GM12878 (cell line): ENCODE data around the gene PALD1. TPM values are rescaled to one million over a fixed set of nuclear protein-coding genes. Genes with fewer than 3 reads are reported as not detected.

ENCODE experiments used
- NR2F1 ChIP-seq: fragments of 450-650 bp; conservative IDR thresholded peaks from 2 replicates; pipeline ENCODE4 v1.6.1; 2017; ENCODE audit warnings: mild to moderate bottlenecking
- PAX8 ChIP-seq: fragments of 450-650 bp; IDR thresholded peaks from 2 replicates; pipeline ENCODE4 v1.6.1; 2017; ENCODE audit warnings: mild to moderate bottlenecking, moderate library complexity
- PBX3 ChIP-seq: IDR thresholded peaks from 2 replicates; pipeline ENCODE4 v1.6.1; 2011; ENCODE audit warnings: mild to moderate bottlenecking, low read depth, low read length, moderate library complexity; ENCODE audit not compliant: insufficient replicate concordance
- PRDM15 ChIP-seq: fragments of 450-650 bp; formaldehyde crosslinking; IDR thresholded peaks from 2 replicates; pipeline ENCODE4 v1.4.0; 2020; ENCODE audit warnings: mild to moderate bottlenecking, moderate library complexity
- SIN3A ChIP-seq: IDR thresholded peaks from 2 replicates; pipeline ENCODE4 v1.6.1; 2012; ENCODE audit warnings: low read depth, low read length, improper control_type of control experiment
- TCF3 ChIP-seq: IDR thresholded peaks from 2 replicates; pipeline ENCODE4 v1.6.1; 2012; ENCODE audit warnings: low read depth, mild to moderate bottlenecking, low read length, borderline replicate concordance; ENCODE audit not compliant: insufficient read depth
- ZNF207 ChIP-seq: fragments of 450-650 bp; IDR thresholded peaks from 2 replicates; pipeline ENCODE4 v1.6.1; 2014; ENCODE audit warnings: antibody characterized with exemption, mild to moderate bottlenecking, borderline replicate concordance
- polyA plus RNA-seq, 11 experiments: library from polyadenylated mRNA; depleted of rRNA in 4 of 11; unstranded in 6 of 11; stranded (reverse) in 5 of 11; fragments of >200 nt; fragmentation: Nextera tagmentation in 4 of 11; fragmentation: Illumina TruSeq in 1 of 11; extraction: Ambion mirVana in 4 of 11; extraction: Trizol in 1 of 11; gene quantifications; 1 replicate in 1 of 11; 2 replicates in 10 of 11; pipeline versions ENCODE4 v1.2.1 to v1.2.3, GENCODE V29; 2011 to 2016; ENCODE audit warnings: inconsistent platforms in 2 of 11, missing spikeins in 2 of 11, low read depth in 1 of 11
- total RNA-seq, 4 experiments: library from RNA; depleted of rRNA in 3 of 4; stranded (reverse); fragments of >200 nt in 3 of 4; fragmentation: Illumina TruSeq in 1 of 4; extraction: Trizol in 1 of 4; gene quantifications; 2 replicates each; pipeline versions ENCODE4 v1.2.1 to v1.2.3, GENCODE V29; 2013 to 2021
- TF ChIP-seq, protein P1 (sequence below): fragments of 450-650 bp; IDR thresholded peaks from 2 replicates; pipeline ENCODE4 v1.6.1; 2018; ENCODE audit warnings: mild to moderate bottlenecking, low read depth, moderate library complexity; ENCODE audit not compliant: partially characterized antibody

The PALD1 gene
- total and polyA plus RNA-seq, 10 of the 15 experiments (the other 5 are each of a cell fraction or from before 2014, with no cell fraction given): 0.43 to 20.9 (median 9.0) TPM

DNA sequence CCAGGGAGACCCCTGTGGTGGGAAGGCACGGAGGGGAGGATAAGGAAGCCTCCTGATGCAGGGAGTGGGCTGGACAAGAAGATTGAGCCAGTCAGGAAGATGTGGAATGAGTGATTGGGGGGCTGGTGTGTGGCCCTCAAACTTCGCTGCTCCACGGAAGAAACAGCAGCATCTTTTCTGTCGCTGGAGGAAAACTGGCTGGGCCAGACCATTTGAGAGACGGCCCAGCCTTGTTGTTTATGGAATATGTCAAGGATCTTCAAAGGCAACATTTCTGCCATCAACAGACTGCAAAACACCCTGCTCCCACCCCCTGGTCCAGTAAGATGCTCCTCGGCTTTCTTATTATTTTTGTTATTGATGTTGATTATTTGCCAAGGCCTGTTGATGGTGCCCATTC, 29.4 kb downstream of the PALD1 start (continued):
- TF ChIP-seq PRDM15 (CRISPR knock-in tag): no peak
- TF ChIP-seq TCF3: no peak
- no peak for TF ChIP-seq NR2F1
- no peak for TF ChIP-seq PBX3
- TF ChIP-seq SIN3A: no peak
- no peak for TF ChIP-seq ZNF207
- TF ChIP-seq, protein P1, sequence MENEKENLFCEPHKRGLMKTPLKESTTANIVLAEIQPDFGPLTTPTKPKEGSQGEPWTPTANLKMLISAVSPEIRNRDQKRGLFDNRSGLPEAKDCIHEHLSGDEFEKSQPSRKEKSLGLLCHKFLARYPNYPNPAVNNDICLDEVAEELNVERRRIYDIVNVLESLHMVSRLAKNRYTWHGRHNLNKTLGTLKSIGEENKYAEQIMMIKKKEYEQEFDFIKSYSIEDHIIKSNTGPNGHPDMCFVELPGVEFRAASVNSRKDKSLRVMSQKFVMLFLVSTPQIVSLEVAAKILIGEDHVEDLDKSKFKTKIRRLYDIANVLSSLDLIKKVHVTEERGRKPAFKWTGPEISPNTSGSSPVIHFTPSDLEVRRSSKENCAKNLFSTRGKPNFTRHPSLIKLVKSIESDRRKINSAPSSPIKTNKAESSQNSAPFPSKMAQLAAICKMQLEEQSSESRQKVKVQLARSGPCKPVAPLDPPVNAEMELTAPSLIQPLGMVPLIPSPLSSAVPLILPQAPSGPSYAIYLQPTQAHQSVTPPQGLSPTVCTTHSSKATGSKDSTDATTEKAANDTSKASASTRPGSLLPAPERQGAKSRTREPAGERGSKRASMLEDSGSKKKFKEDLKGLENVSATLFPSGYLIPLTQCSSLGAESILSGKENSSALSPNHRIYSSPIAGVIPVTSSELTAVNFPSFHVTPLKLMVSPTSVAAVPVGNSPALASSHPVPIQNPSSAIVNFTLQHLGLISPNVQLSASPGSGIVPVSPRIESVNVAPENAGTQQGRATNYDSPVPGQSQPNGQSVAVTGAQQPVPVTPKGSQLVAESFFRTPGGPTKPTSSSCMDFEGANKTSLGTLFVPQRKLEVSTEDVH: no peak
- no peak for TF ChIP-seq PAX8
